Liver (tissue), 9 donors: Measurements from ENCODE around the gene AJM1. TPM values are rescaled to one million over a fixed set of nuclear protein-coding genes. Genes with fewer than 3 reads are reported as not detected.

ENCODE experiments used
- DNase-seq: peaks from one replicate; pipeline ENCODE4 v3.0.0-alpha.2; 2017; ENCODE audit warnings: low spot score
- H3K27ac ChIP-seq, 2 donors: one replicate each; pipeline ENCODE4 v1.7.0; 2013; ENCODE audit warnings: inconsistent platforms in 2 of 2, low read length in 2 of 2, control low read depth in 1 of 2, low read depth in 1 of 2, mild to moderate bottlenecking in 1 of 2
- H3K27me3 ChIP-seq, 4 donors: one replicate each; pipeline versions ENCODE4 v1.6.1 to v1.7.0; 2013; ENCODE audit warnings: low read length in 3 of 4, inconsistent platforms in 1 of 4, mild to moderate bottlenecking in 1 of 4, moderate library complexity in 1 of 4; ENCODE audit not compliant: control insufficient read depth in 4 of 4, insufficient read depth in 4 of 4
- H3K36me3 ChIP-seq, 4 donors: one replicate each; pipeline versions ENCODE4 v1.6.1 to v1.7.0; 2013; ENCODE audit warnings: low read length in 3 of 4, mild to moderate bottlenecking in 3 of 4, low read depth in 1 of 4, moderate library complexity in 1 of 4; ENCODE audit not compliant: control insufficient read depth in 4 of 4, insufficient read depth in 3 of 4
- H3K4me1 ChIP-seq, 4 donors: one replicate each; pipeline versions ENCODE4 v1.6.1 to v1.7.0; 2013; ENCODE audit warnings: low read length in 3 of 4, mild to moderate bottlenecking in 3 of 4, moderate library complexity in 1 of 4; ENCODE audit not compliant: control insufficient read depth in 4 of 4, insufficient read depth in 4 of 4
- H3K4me3 ChIP-seq, 3 donors: one replicate each; pipeline versions ENCODE4 v1.6.1 to v1.7.0; 2013; ENCODE audit warnings: low read length in 3 of 3, control low read depth in 1 of 3, low read depth in 1 of 3, mild to moderate bottlenecking in 1 of 3
- H3K9ac ChIP-seq, 2 donors: one replicate each; pipeline ENCODE4 v1.7.0; 2013; ENCODE audit warnings: low read length in 2 of 2, mild to moderate bottlenecking in 2 of 2, moderate library complexity in 2 of 2, control low read depth in 1 of 2, low read depth in 1 of 2
- H3K9me3 ChIP-seq, 4 donors: one replicate each; pipeline versions ENCODE4 v1.6.1 to v1.7.0; 2013; ENCODE audit warnings: low read length in 3 of 4; ENCODE audit not compliant: control insufficient read depth in 4 of 4
- ATF3 ChIP-seq: IDR thresholded peaks from 2 replicates; pipeline ENCODE4 v1.6.1; 2016; ENCODE audit warnings: antibody characterized with exemption
- EGR1 ChIP-seq, 2 donors: IDR thresholded peaks; 2 replicates each; pipeline ENCODE4 v1.6.1; 2016 to 2018; ENCODE audit warnings: antibody characterized with exemption in 2 of 2, low read depth in 2 of 2
- FOXA1 ChIP-seq: IDR thresholded peaks from 2 replicates; pipeline ENCODE4 v1.6.1; 2016; ENCODE audit warnings: antibody characterized with exemption
- FOXA2 ChIP-seq: IDR thresholded peaks from 2 replicates; pipeline ENCODE4 v1.6.1; 2016; ENCODE audit warnings: antibody characterized with exemption
- GABPA ChIP-seq, 2 donors: IDR thresholded peaks in 1 of 2; conservative IDR thresholded peaks in 1 of 2; 2 replicates each; pipeline ENCODE4 v1.6.1; 2016; ENCODE audit warnings: antibody characterized with exemption in 2 of 2, mild to moderate bottlenecking in 1 of 2, moderate library complexity in 1 of 2
- HNF4A ChIP-seq, 2 donors: conservative IDR thresholded peaks; 2 replicates each; pipeline ENCODE4 v1.6.1; 2016; ENCODE audit warnings: antibody characterized with exemption in 2 of 2, mild to moderate bottlenecking in 2 of 2
- HNF4G ChIP-seq: IDR thresholded peaks from 2 replicates; pipeline ENCODE4 v1.6.1; 2016; ENCODE audit warnings: antibody characterized with exemption
- JUND ChIP-seq, 2 donors: IDR thresholded peaks; 2 replicates each; pipeline ENCODE4 v1.6.1; 2016; ENCODE audit warnings: antibody characterized with exemption in 2 of 2
- MAX ChIP-seq: IDR thresholded peaks from 2 replicates; pipeline ENCODE4 v1.6.1; 2016; ENCODE audit warnings: antibody characterized with exemption
- NR2F2 ChIP-seq: IDR thresholded peaks from 2 replicates; pipeline ENCODE4 v1.6.1; 2016; ENCODE audit warnings: antibody characterized with exemption
- RAD21 ChIP-seq, 2 donors: IDR thresholded peaks; 2 replicates each; pipeline ENCODE4 v1.6.1; 2016; ENCODE audit warnings: antibody characterized with exemption in 2 of 2, mild to moderate bottlenecking in 2 of 2
- RXRA ChIP-seq, 2 donors: IDR thresholded peaks; 2 replicates each; pipeline ENCODE4 v1.6.1; 2017 to 2018; ENCODE audit warnings: antibody characterized with exemption in 2 of 2, mild to moderate bottlenecking in 1 of 2
- SP1 ChIP-seq: IDR thresholded peaks from 2 replicates; pipeline ENCODE4 v1.6.1; 2018; ENCODE audit warnings: antibody characterized with exemption, mild to moderate bottlenecking
- TAF1 ChIP-seq: conservative IDR thresholded peaks from 2 replicates; pipeline ENCODE4 v1.6.1; 2016; ENCODE audit warnings: antibody characterized with exemption, mild to moderate bottlenecking
- YY1 ChIP-seq: IDR thresholded peaks from 2 replicates; pipeline ENCODE4 v1.6.1; 2016; ENCODE audit warnings: antibody characterized with exemption, mild to moderate bottlenecking
- ZBTB33 ChIP-seq: IDR thresholded peaks from 2 replicates; pipeline ENCODE4 v1.6.1; 2016; ENCODE audit warnings: antibody characterized with exemption
- WGBS: extraction: QIAGEN DNeasy Blood & Tissue Kit; methylation state at CpG from one replicate; pipeline ENCODE4 v1.1.7; 2013; 5-methylcytosine and 5-hydroxymethylcytosine counted together
- polyA plus RNA-seq, 2 donors: library from polyadenylated mRNA; stranded (reverse) in 1 of 2; unstranded in 1 of 2; fragments of 200-250 nt in 1 of 2; fragments of >200 nt in 1 of 2; fragmentation: Nextera tagmentation in 1 of 2; extraction: Ambion mirVana in 1 of 2; gene quantifications; one replicate each; pipeline versions ENCODE4 v1.2.1 to v1.2.3, GENCODE V29; 2013 to 2015
- total RNA-seq, 2 donors: library from RNA; depleted of rRNA; stranded (reverse); fragments of >200 nt; gene quantifications; one replicate each; pipeline ENCODE4 v1.2.3, GENCODE V29; 2014
- TF ChIP-seq, protein P1 (sequence below): IDR thresholded peaks from 2 replicates; pipeline ENCODE4 v1.6.1; 2016; ENCODE audit warnings: antibody characterized with exemption, mild to moderate bottlenecking
- TF ChIP-seq, protein P2 (sequence below): fragments of 150-350 bp; IDR thresholded peaks from 2 replicates; pipeline ENCODE4 v1.5.1; 2017; ENCODE audit warnings: improper control_type of control experiment, low read depth, low read length; ENCODE audit not compliant: missing input control
- donor health status: healthy.
- donor health status: healthy.
- donor health status: healthy.
- donor health status: healthy.
- donor health status: healthy.

Gene AJM1
- total and polyA plus RNA-seq, 4 donors: 0.56 to 2.3 (median 0.82) TPM

- H3K36me3 ChIP-seq: peaks cover 0 to 2% (median 0%) of the 10 kb centered on the region in 4 donors
- peak; percentile 11 to 34 for TF ChIP-seq RXRA (IDR thresholded peaks at IDR 0.05)
- TF ChIP-seq MAX: peak; percentile 81
- TF ChIP-seq JUND (IDR thresholded peaks at IDR 0.05): no peak
- TF ChIP-seq FOXA2: no peak
- peak in 1 of 2 donors; percentile 42 for TF ChIP-seq HNF4A (conservative IDR thresholded peaks at IDR 0.05)
- peak; percentile 99 for TF ChIP-seq SP1
- TF ChIP-seq TAF1: no peak
- TF ChIP-seq EGR1 (IDR thresholded peaks at IDR 0.05; ENCODE audit: low read depth in 2 of 2): peak in 1 of 2 donors; percentile 14
- peak in 1 of 2 donors; percentile 23 for TF ChIP-seq RAD21 (IDR thresholded peaks at IDR 0.05)
- TF ChIP-seq, protein P1, sequence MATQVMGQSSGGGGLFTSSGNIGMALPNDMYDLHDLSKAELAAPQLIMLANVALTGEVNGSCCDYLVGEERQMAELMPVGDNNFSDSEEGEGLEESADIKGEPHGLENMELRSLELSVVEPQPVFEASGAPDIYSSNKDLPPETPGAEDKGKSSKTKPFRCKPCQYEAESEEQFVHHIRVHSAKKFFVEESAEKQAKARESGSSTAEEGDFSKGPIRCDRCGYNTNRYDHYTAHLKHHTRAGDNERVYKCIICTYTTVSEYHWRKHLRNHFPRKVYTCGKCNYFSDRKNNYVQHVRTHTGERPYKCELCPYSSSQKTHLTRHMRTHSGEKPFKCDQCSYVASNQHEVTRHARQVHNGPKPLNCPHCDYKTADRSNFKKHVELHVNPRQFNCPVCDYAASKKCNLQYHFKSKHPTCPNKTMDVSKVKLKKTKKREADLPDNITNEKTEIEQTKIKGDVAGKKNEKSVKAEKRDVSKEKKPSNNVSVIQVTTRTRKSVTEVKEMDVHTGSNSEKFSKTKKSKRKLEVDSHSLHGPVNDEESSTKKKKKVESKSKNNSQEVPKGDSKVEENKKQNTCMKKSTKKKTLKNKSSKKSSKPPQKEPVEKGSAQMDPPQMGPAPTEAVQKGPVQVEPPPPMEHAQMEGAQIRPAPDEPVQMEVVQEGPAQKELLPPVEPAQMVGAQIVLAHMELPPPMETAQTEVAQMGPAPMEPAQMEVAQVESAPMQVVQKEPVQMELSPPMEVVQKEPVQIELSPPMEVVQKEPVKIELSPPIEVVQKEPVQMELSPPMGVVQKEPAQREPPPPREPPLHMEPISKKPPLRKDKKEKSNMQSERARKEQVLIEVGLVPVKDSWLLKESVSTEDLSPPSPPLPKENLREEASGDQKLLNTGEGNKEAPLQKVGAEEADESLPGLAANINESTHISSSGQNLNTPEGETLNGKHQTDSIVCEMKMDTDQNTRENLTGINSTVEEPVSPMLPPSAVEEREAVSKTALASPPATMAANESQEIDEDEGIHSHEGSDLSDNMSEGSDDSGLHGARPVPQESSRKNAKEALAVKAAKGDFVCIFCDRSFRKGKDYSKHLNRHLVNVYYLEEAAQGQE: no peak
- TF ChIP-seq HNF4G: no peak
- TF ChIP-seq GABPA (IDR thresholded peaks at IDR 0.05 in 1 of 2, conservative IDR thresholded peaks at IDR 0.05 in 1 of 2): peak in 1 of 2 donors; percentile 53
- no peak for TF ChIP-seq ATF3
- TF ChIP-seq, protein P2, sequence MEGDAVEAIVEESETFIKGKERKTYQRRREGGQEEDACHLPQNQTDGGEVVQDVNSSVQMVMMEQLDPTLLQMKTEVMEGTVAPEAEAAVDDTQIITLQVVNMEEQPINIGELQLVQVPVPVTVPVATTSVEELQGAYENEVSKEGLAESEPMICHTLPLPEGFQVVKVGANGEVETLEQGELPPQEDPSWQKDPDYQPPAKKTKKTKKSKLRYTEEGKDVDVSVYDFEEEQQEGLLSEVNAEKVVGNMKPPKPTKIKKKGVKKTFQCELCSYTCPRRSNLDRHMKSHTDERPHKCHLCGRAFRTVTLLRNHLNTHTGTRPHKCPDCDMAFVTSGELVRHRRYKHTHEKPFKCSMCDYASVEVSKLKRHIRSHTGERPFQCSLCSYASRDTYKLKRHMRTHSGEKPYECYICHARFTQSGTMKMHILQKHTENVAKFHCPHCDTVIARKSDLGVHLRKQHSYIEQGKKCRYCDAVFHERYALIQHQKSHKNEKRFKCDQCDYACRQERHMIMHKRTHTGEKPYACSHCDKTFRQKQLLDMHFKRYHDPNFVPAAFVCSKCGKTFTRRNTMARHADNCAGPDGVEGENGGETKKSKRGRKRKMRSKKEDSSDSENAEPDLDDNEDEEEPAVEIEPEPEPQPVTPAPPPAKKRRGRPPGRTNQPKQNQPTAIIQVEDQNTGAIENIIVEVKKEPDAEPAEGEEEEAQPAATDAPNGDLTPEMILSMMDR: no peak
- TF ChIP-seq ZBTB33: no peak
- peak; percentile 94 for TF ChIP-seq YY1
- TF ChIP-seq NR2F2: no peak
- no peak for TF ChIP-seq FOXA1
- peak within 1 kb of the TSS; percentile 82 to 92 (median 83) for H3K4me3 ChIP-seq
- peak within 1 kb of the TSS; percentile 35 to 68 for H3K9ac ChIP-seq
- peak; percentile 98 for DNase-seq
- peaks cover 18 to 50% (median 41%) of the 10 kb centered on the region in 4 donors for H3K4me1 ChIP-seq
- peaks cover 0 to 3% (median 0%) of the 10 kb centered on the region in 4 donors for H3K9me3 ChIP-seq
- peak within 1 kb of the TSS; percentile 83 to 91 for H3K27ac ChIP-seq
- H3K27me3 ChIP-seq: no peaks in the 10 kb centered on the region
- WGBS: under 1% methylated on average over 77 of the region's 77 CpGs
Observed at GRCh38 chr9:136849038-136849959, 7.0 kb downstream of the AJM1 start, which contains the start of gene PHPT1. Gene PHPT1 (plus strand): TSS chr9:136849409. CDS start chr9:136849431, 22 bp downstream.
